NCI-H146 treated with DMSO at 0.1 percent for 48 hours (cell line): Measurements from ENCODE around the gene NMB.
"Not testable (repeated sequence)": the region's sequence is repeated elsewhere in the genome, so short reads cannot be mapped to it uniquely, and the experiment has no call there.

Source experiments
- DNase-seq: peaks from one replicate; lab custom pipeline; 2025; ENCODE audit not compliant: unreplicated experiment; lab: John Stamatoyannopoulos, UW

NMB gene

DNA sequence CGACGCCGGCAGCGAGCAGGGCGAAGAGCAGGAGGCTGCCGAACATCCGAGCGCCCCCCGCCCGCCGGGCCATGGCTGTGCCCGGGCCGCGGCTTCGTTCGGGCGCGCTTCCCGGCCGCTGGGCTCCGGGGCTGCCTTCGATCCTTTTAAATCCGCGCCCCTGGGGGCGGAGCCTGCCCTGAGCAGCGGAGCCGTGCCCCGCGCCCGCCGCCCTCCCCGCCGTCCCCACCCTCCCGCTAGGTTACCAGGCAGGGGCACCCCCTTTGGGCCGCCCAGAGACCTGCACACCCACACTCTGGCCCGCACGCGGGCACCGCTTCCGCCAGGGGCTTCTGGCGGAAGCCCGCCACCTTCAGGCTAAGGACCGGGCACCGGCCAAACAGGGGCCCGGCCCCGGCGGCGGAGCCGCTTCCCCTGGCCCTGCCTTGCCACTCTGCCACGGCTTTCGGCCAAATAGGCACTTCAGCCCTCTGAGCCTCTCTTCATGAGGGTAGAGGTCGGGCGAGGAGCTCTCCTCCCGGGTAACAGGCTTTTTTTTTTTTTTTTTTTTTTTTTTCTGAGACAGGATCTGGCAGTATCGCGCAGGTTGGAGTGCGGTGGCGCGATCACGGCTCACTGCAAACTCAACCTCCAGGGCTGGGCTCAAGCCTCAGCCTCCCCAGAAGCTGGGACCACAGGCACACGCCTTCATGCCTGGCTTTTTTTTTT is at the start of gene NMB:
TSS of gene NMB (minus strand) at position 120 of the 708 bp plus-strand sequence. CDS start at position 73, 47 bp downstream.
- peak; percentile 19 for DNase-seq

GRCh38 chr15:84703808-84704207 is 45.8 kb upstream of the NMB start:
- DNase-seq = no peak

GRCh38 chr15:84702961-84703482 is 45.0 kb upstream of the NMB start:
- DNase-seq = no peak

- DNase-seq = no peak
These were observed 41.7 kb upstream of the NMB start for GRCh38 chr15:84699538-84700191.

DNA sequence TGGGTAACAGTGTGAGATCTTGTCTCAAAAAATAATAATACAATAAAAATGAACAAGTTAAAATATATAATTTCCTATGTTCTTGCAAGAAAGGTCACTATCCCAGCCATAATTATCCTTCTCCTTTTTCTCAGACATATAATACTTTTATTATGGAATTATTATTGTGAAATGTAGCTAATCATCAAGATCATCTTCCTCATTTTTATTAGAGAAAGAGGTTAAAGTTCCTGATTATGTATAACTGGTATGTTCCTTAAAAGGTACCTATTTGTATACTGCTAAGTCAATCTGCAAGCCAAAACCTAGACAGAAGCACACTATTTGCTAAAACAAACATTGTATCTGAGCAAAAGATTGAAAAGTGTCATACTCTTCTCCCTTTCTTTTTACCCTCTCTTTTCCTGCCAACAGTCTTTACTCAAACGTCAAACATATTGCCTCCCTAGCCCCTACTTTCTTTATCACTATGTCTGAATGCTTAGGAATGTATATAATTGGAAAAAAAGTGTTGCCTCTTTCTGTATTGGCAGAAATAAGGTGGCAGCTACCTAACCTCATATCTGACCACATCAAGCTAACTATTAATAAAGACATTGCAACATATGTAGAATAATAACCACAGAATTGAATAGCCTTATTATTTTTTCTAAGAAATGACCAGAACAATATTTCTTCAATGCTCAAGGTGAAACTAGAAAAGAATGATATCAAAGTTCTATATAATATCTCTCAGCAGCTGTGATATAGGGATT is 39.4 kb upstream of the NMB start:
- no peak for DNase-seq

- no peak for DNase-seq
These were observed 38.8 kb upstream of the NMB start for GRCh38 chr15:84696757-84697156.

GRCh38 chr15:84690342-84690741 is 32.3 kb upstream of the NMB start:
- no peak for DNase-seq

DNA sequence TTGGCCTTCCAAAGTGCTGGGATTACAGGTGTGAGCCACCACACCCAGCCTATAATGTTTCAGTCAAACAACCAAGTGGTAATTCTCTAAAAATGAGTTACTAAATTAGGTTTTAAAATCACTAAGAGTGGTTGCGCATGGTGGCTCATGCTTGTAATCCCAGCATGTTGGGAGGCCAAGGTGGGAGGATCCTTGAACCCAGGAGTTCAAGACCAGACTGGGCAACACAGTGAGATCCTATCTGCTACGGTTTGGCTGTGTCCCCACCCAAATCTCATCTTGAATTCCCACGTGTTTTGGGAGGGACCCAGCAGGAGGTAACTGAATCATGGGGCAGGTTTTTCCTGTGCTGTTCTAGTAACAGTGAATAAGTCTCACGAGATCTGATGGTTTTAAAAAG is 31.9 kb upstream of the NMB start:
- no peak for DNase-seq

DNA sequence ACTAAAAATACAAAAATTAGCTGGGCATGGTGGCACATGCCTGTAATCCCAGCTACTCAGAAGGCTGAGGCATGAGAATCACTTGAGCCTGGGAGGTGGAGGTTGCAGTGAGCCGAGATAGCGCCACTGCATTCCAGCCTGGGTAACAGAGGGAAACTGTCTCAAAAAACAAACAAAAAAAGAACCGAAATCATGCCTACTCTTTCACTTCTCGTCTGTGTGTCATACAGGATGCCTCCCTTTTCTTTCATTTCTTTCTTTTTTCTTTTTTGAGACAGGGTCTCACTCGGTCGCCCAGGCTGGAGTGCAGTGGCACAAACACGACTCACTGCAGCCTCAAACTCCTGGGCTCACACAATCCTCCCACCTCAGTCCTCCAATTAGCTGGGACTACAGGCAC is 28.4 kb upstream of the NMB start:
- DNase-seq = not testable (repeated sequence)

- DNase-seq = no peak
These were observed 27.3 kb upstream of the NMB start for GRCh38 chr15:84685304-84685703.

- no peak for DNase-seq
These were observed 26.1 kb upstream of the NMB start for GRCh38 chr15:84684092-84684491.

DNA sequence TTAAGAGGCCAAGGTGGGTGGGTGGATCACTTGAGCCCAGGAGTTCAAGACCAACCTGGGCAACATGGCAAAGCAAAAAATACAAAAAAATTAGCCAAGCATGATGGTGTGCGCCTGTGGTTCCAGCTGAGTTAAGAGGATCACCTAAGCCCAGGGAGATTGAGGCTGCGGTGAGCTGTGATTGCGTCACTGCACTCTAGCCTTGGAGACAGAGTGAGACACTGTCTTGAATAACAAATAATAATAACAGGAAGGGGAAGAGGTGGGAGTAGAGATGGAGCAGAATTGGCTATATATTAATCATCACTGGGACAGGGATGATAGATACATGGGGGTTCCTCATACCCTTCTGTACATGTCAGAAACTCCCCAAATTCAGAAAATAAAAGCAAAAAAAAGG is 23.8 kb upstream of the NMB start:
- DNase-seq = no peak

- DNase-seq = no peak
These were observed 13.2 kb upstream of the NMB start for GRCh38 chr15:84671211-84671610.

- DNase-seq = no peak
These were observed 11.7 kb upstream of the NMB start for GRCh38 chr15:84669726-84670125.

DNA sequence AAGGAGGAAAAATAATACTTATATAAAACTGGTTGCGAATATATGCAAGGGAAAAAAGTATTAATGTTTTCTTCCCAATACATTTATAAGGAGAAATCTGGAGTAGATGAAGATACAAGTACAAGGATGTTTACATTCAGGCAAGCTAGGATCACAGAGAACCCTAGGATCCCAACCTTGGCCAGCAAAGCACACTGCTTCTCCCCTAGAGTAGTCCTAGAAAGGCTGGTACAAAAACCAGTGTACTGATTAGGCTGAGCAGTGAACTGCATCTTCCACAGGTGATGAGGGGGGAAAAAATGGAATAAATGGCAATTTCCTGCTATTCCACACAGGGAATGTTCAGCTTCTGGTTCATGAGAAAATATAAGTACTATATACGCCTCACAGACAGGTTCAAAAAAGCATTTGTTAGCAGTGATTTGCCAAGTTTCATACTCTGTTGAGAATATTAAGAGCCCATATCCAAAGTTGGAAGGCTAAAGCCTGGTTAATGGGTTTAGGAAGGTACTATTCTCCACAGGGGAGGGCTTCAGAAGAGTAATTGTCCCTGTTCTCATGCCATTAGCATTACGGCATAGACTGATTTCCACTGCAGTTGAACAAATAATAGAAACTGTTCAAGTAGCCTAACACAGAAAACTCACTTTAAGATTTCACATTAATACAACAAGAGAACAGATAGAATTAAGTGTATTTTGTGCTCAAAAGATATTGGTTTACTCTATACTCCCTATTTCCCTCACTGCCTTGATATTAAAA is 10.4 kb upstream of the NMB start:
- no peak for DNase-seq

- no peak for DNase-seq
These were observed 8.4 kb upstream of the NMB start for GRCh38 chr15:84666373-84666772.

DNA sequence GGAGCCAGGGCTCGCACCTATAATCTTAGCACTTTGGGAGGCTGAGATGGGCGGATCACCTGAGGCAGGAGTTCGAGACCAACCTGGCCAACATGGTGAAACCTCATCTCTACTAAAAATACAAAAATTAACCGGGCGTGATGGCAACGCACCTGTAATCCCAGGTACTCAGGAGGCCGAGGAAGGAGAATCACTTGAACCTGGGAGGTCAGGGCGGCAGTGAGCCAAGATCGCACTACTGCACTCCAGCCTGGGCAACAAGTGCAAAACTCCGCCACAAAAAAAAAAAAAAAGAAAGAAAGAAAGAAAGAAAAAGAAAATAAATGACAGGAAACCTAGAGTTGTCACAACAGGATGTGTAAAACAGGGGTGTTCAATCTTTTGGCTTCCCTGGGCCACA is 3.0 kb upstream of the NMB start:
- no peak for DNase-seq

- DNase-seq = no peak
These were observed 2.1 kb upstream of the NMB start for GRCh38 chr15:84659904-84660781.

- no peak for DNase-seq
These were observed 901 bp upstream of the NMB start for GRCh38 chr15:84658788-84659411.

- no peak for DNase-seq
These were observed 285 bp downstream of the NMB start for GRCh38 chr15:84657748-84658079.
